Endothelial cell of umbilical vein (primary cell): ENCODE results near the gene CTRB2.

Source experiments
- POLR2A ChIP-seq: IDR thresholded peaks from 2 replicates; pipeline ENCODE4 v1.6.1; 2012; ENCODE audit warnings: low read depth, mild to moderate bottlenecking, control low read depth, low read length
- POLR2AphosphoS5 ChIP-seq: IDR thresholded peaks from 2 replicates; pipeline ENCODE4 v1.6.1; 2012; ENCODE audit warnings: low read depth, mild to moderate bottlenecking, control low read depth, low read length, moderate library complexity; ENCODE audit not compliant: insufficient read depth
- TF ChIP-seq, protein P1 (sequence below): IDR thresholded peaks from 2 replicates; pipeline ENCODE4 v1.6.1; 2011; ENCODE audit not compliant: insufficient read depth, insufficient read length
- TF ChIP-seq, protein P2 (sequence below), 2 donors: IDR thresholded peaks; 1 replicate in 1 of 2; 2 replicates in 1 of 2; pipeline ENCODE4 v1.5.1; 2011; ENCODE audit warnings: low read length in 2 of 2, mild to moderate bottlenecking in 2 of 2, moderate library complexity in 2 of 2, control low read depth in 1 of 2, inconsistent platforms in 1 of 2, low read depth in 1 of 2; ENCODE audit not compliant: insufficient read depth in 1 of 2; ENCODE audit errors: extremely low read depth in 1 of 2

GRCh38 chr16:75197522-75198134 is 9.3 kb downstream of the CTRB2 start:
- TF ChIP-seq, protein P1, sequence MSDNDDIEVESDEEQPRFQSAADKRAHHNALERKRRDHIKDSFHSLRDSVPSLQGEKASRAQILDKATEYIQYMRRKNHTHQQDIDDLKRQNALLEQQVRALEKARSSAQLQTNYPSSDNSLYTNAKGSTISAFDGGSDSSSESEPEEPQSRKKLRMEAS, result no peak
- TF ChIP-seq, protein P2, sequence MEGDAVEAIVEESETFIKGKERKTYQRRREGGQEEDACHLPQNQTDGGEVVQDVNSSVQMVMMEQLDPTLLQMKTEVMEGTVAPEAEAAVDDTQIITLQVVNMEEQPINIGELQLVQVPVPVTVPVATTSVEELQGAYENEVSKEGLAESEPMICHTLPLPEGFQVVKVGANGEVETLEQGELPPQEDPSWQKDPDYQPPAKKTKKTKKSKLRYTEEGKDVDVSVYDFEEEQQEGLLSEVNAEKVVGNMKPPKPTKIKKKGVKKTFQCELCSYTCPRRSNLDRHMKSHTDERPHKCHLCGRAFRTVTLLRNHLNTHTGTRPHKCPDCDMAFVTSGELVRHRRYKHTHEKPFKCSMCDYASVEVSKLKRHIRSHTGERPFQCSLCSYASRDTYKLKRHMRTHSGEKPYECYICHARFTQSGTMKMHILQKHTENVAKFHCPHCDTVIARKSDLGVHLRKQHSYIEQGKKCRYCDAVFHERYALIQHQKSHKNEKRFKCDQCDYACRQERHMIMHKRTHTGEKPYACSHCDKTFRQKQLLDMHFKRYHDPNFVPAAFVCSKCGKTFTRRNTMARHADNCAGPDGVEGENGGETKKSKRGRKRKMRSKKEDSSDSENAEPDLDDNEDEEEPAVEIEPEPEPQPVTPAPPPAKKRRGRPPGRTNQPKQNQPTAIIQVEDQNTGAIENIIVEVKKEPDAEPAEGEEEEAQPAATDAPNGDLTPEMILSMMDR (IDR thresholded peaks at IDR 0.05; ENCODE audit: extremely low read depth in 1 of 2, insufficient read depth in 1 of 2, low read depth in 1 of 2, low read length in 2 of 2), result no peak
- TF ChIP-seq POLR2AphosphoS5 (no peak), POLR2A (no peak)
